Smooth muscle cell (in vitro differentiated cells): ENCODE measurements around the gene HNRNPM. TPM values are rescaled to one million over a fixed set of nuclear protein-coding genes. Genes with fewer than 3 reads are reported as not detected.

Experiments used
- DNase-seq: peaks from one replicate; lab custom pipeline; 2025; ENCODE audit not compliant: unreplicated experiment; lab: John Stamatoyannopoulos, UW
- H2AFZ ChIP-seq: fragments of 200-600 bp; sonication (generic); 2 replicates; pipeline ENCODE4 v1.6.0; 2016; ENCODE audit warnings: antibody characterized with exemption, low read depth, mild to moderate bottlenecking
- H3F3A ChIP-seq: fragments of 200-600 bp; sonication (generic); 2 replicates; pipeline ENCODE4 v1.6.0; 2017; ENCODE audit warnings: antibody characterized with exemption, low read depth
- H3K27ac ChIP-seq: fragments of 200-600 bp; sonication (generic); 2 replicates; pipeline ENCODE4 v1.5.1; 2016; ENCODE audit warnings: low read depth, mild to moderate bottlenecking
- H3K27me3 ChIP-seq: fragments of 200-600 bp; sonication (generic); 2 replicates; pipeline ENCODE4 v1.6.1; 2016; ENCODE audit warnings: low read depth, mild to moderate bottlenecking
- H3K36me3 ChIP-seq: fragments of 200-600 bp; sonication (generic); 2 replicates; pipeline ENCODE4 v1.5.1; 2016; ENCODE audit warnings: low read depth
- H3K4me1 ChIP-seq: fragments of 200-600 bp; sonication (generic); 2 replicates; pipeline ENCODE4 v1.5.1; 2016; ENCODE audit warnings: low read depth
- H3K4me2 ChIP-seq: fragments of 200-600 bp; sonication (generic); 2 replicates; pipeline ENCODE4 v1.6.0; 2016; ENCODE audit warnings: mild to moderate bottlenecking
- H3K4me3 ChIP-seq: fragments of 200-600 bp; sonication (generic); 2 replicates; pipeline ENCODE4 v1.5.1; 2016; ENCODE audit warnings: mild to moderate bottlenecking
- H3K79me2 ChIP-seq: fragments of 200-600 bp; sonication (generic); 2 replicates; pipeline ENCODE4 v1.6.0; 2016; ENCODE audit warnings: low read depth, mild to moderate bottlenecking
- H3K9ac ChIP-seq: fragments of 200-600 bp; sonication (generic); 2 replicates; pipeline ENCODE4 v1.6.0; 2016; ENCODE audit warnings: low read depth
- H3K9me3 ChIP-seq: fragments of 200-600 bp; sonication (generic); replicated peaks from 2 replicates; pipeline ENCODE4 v1.5.1; 2016; ENCODE audit warnings: low read depth
- H4K20me1 ChIP-seq: fragments of 200-600 bp; sonication (generic); 2 replicates; pipeline ENCODE4 v1.6.0; 2016; ENCODE audit warnings: low read depth
- WGBS: methylation state at CpG from one replicate; pipeline ENCODE4 v1.1.7; 2016; ENCODE audit warnings: low lambda C conversion rate; 5-methylcytosine and 5-hydroxymethylcytosine counted together
- polyA plus RNA-seq: library from polyadenylated mRNA; unstranded; fragments of >200 nt; fragmentation: Nextera tagmentation; extraction: Ambion mirVana; gene quantifications from 2 replicates; pipeline ENCODE4 v1.2.1, GENCODE V29; 2016
- total RNA-seq: library from RNA; depleted of rRNA; stranded (reverse); fragments of >200 nt; gene quantifications from 2 replicates; pipeline ENCODE4 v1.2.3, GENCODE V29; 2014
- TF ChIP-seq, protein P1 (sequence below): fragments of 200-600 bp; sonication (generic); IDR thresholded peaks from 2 replicates; pipeline ENCODE4 v1.5.1; 2017; ENCODE audit warnings: borderline replicate concordance, mild to moderate bottlenecking, antibody characterized with exemption; ENCODE audit not compliant: insufficient read depth, poor library complexity, severe bottlenecking

Gene HNRNPM
- total and polyA plus RNA-seq, 2 experiments from 2014 or later, result 44.3 to 143 TPM

GRCh38 chr19:8490873-8491272, 46.1 kb downstream of the HNRNPM start:
- DNase-seq, result no peak
- Histone ChIP-seq H3K79me2 (no peaks in the 10 kb centered on the region), H3K27me3 (no peaks in the 10 kb centered on the region), H3K27ac (no peak overlapping the region), H3K4me2 (no peak overlapping the region), H2AFZ (no peak overlapping the region), H4K20me1 (peaks cover 33% of the 10 kb centered on the region), H3K9me3 (no peaks in the 10 kb centered on the region), H3K36me3 (no peaks in the 10 kb centered on the region), H3K4me3 (no peak overlapping the region), H3F3A (no peaks in the 10 kb centered on the region), H3K4me1 (peaks cover 22% of the 10 kb centered on the region), H3K9ac (no peak overlapping the region)
- TF ChIP-seq, protein P1, sequence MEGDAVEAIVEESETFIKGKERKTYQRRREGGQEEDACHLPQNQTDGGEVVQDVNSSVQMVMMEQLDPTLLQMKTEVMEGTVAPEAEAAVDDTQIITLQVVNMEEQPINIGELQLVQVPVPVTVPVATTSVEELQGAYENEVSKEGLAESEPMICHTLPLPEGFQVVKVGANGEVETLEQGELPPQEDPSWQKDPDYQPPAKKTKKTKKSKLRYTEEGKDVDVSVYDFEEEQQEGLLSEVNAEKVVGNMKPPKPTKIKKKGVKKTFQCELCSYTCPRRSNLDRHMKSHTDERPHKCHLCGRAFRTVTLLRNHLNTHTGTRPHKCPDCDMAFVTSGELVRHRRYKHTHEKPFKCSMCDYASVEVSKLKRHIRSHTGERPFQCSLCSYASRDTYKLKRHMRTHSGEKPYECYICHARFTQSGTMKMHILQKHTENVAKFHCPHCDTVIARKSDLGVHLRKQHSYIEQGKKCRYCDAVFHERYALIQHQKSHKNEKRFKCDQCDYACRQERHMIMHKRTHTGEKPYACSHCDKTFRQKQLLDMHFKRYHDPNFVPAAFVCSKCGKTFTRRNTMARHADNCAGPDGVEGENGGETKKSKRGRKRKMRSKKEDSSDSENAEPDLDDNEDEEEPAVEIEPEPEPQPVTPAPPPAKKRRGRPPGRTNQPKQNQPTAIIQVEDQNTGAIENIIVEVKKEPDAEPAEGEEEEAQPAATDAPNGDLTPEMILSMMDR, result no peak
- 96% methylated on average over 12 of the region's 12 CpGs for WGBS

DNA sequence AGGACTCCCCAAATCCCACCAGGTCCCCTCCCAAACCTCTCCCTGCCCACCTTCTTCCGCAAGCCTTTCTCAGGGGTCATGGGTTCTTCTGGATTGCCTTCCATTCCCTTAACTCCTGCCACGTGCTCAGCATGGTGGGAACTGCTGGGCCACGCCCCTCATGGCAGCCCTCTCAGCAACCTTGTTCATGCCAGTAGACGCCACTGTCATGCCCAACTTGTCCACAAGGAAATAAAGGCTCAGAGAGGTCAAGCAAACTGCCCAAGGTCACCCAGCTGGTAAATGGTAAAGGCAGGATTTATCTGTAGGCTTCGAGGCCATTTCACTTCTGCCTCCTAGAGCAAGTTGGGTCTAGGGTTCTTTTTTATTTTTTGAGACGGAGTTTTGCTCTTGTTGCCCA, 46.8 kb downstream of the HNRNPM start:
- Histone ChIP-seq H3K9me3 (no peaks in the 10 kb centered on the region), H3K27ac (no peak overlapping the region), H3K27me3 (no peaks in the 10 kb centered on the region), H3F3A (no peaks in the 10 kb centered on the region), H3K9ac (no peak overlapping the region), H2AFZ (no peak overlapping the region), H4K20me1 (peaks cover 26% of the 10 kb centered on the region), H3K4me2 (no peak overlapping the region), H3K4me3 (no peak overlapping the region), H3K79me2 (no peaks in the 10 kb centered on the region), H3K36me3 (no peaks in the 10 kb centered on the region), H3K4me1 (peaks cover 22% of the 10 kb centered on the region)
- no peak for DNase-seq
- WGBS, result 89% methylated on average over 6 of the region's 6 CpGs
- TF ChIP-seq, protein P1, result no peak

GRCh38 chr19:8494158-8494557, 49.4 kb downstream of the HNRNPM start:
- H2AFZ ChIP-seq, result no peak overlapping the region
- 64% methylated on average over 7 of the region's 7 CpGs for WGBS

DNA sequence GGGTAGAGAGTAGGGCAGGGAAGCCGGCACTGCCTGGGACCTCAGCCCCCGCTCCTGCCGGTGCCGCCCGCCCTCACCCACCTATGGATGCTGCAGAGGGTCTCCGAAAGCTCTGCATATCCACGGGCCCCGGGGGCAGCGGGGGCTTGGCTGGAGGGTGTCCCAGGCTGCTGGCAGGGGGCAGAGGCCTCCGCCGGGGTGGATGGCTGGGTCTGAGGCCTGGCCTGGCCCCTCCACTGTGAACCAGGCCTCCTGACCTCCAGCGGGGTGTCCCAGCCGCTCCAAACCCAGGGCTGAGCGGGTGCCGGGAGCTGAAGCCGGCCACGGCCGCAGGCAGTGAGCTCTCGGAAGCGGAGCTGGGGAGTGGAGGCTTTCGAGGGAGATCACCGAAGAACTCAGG, 53.5 kb downstream of the HNRNPM start:
- Histone ChIP-seq H3K79me2 (no peaks in the 10 kb centered on the region), H2AFZ (no peak overlapping the region), H3K4me2 (no peak overlapping the region), H3K36me3 (no peaks in the 10 kb centered on the region), H3K27ac (no peak overlapping the region), H3K9ac (no peak overlapping the region), H4K20me1 (no peaks in the 10 kb centered on the region), H3K4me3 (no peak overlapping the region), H3K27me3 (no peaks in the 10 kb centered on the region), H3K9me3 (no peaks in the 10 kb centered on the region), H3K4me1 (peaks cover 11% of the 10 kb centered on the region), H3F3A (no peaks in the 10 kb centered on the region)
- TF ChIP-seq, protein P1, result no peak
- 96% methylated on average over 20 of the region's 22 CpGs for WGBS
- DNase-seq, result no peak

More at GRCh38 chr19:8494158-8494557, 49.4 kb downstream of the HNRNPM start:
- Histone ChIP-seq H3K9ac (no peak overlapping the region), H3K4me1 (no peaks in the 10 kb centered on the region), H3K27ac (no peak overlapping the region), H3K4me3 (no peak overlapping the region), H3K9me3 (no peaks in the 10 kb centered on the region), H3F3A (no peaks in the 10 kb centered on the region), H3K36me3 (no peaks in the 10 kb centered on the region), H3K79me2 (no peaks in the 10 kb centered on the region), H4K20me1 (no peaks in the 10 kb centered on the region), H3K27me3 (no peaks in the 10 kb centered on the region), H3K4me2 (no peak overlapping the region)
- TF ChIP-seq, protein P1, result no peak
- DNase-seq, result no peak
